ENCODE measurements around the gene MS4A10.

Gene MS4A10

GRCh38 chr11:60785806-60786361, 751 bp downstream of the MS4A10 start:
- intact Hi-C loops (cut with micrococcal nuclease): no loop called here
- no peaks in the 10 kb centered on the region for H3K9me3 Mint-ChIP-seq
- H3K4me3 Mint-ChIP-seq: no peak overlapping the region
- no peaks in the 10 kb centered on the region for H3K27me3 Mint-ChIP-seq
- H3K36me3 Mint-ChIP-seq (ENCODE audit: low read depth): no peaks in the 10 kb centered on the region
- H3K4me1 Mint-ChIP-seq (ENCODE audit: low read depth): no peaks in the 10 kb centered on the region
- H3K27ac Mint-ChIP-seq: no peak overlapping the region

GRCh38 chr11:60786811-60787567, 1.9 kb downstream of the MS4A10 start:
- Mint-ChIP-seq H3K9me3 (no peaks in the 10 kb centered on the region), H3K4me1 (ENCODE audit: low read depth) (no peaks in the 10 kb centered on the region), H3K36me3 (ENCODE audit: low read depth) (no peaks in the 10 kb centered on the region), H3K27ac (no peak overlapping the region), H3K27me3 (peaks cover 3% of the 10 kb centered on the region), H3K4me3 (no peak overlapping the region)
- intact Hi-C loops (cut with micrococcal nuclease): no loop called here

GRCh38 chr11:60788401-60789125, 3.4 kb downstream of the MS4A10 start:
- no peaks in the 10 kb centered on the region for H3K4me1 Mint-ChIP-seq (ENCODE audit: low read depth)
- H3K9me3 Mint-ChIP-seq: no peaks in the 10 kb centered on the region
- H3K27ac Mint-ChIP-seq: no peak overlapping the region
- no peak overlapping the region for H3K4me3 Mint-ChIP-seq
- intact Hi-C loops (cut with micrococcal nuclease): no loop called here
- H3K27me3 Mint-ChIP-seq: peaks cover 4% of the 10 kb centered on the region
- no peaks in the 10 kb centered on the region for H3K36me3 Mint-ChIP-seq (ENCODE audit: low read depth)

- H3K27me3 Mint-ChIP-seq: peaks cover 4% of the 10 kb centered on the region
- intact Hi-C loops (cut with micrococcal nuclease): no loop called here
- no peaks in the 10 kb centered on the region for H3K4me1 Mint-ChIP-seq (ENCODE audit: low read depth)
- no peaks in the 10 kb centered on the region for H3K9me3 Mint-ChIP-seq
- no peak overlapping the region for H3K27ac Mint-ChIP-seq
- no peak overlapping the region for H3K4me3 Mint-ChIP-seq
- H3K36me3 Mint-ChIP-seq (ENCODE audit: low read depth): no peaks in the 10 kb centered on the region
Observed at GRCh38 chr11:60790726-60791125, 5.6 kb downstream of the MS4A10 start.

GRCh38 chr11:60791153-60791933, 6.2 kb downstream of the MS4A10 start:
- Mint-ChIP-seq H3K4me3 (no peak overlapping the region), H3K4me1 (ENCODE audit: low read depth) (no peaks in the 10 kb centered on the region), H3K36me3 (ENCODE audit: low read depth) (no peaks in the 10 kb centered on the region), H3K27me3 (peaks cover 4% of the 10 kb centered on the region), H3K9me3 (no peaks in the 10 kb centered on the region), H3K27ac (no peak overlapping the region)
- intact Hi-C loops (cut with micrococcal nuclease): no loop called here

GRCh38 chr11:60792521-60792920, 7.4 kb downstream of the MS4A10 start:
- H3K4me1 Mint-ChIP-seq (ENCODE audit: low read depth): no peaks in the 10 kb centered on the region
- H3K27ac Mint-ChIP-seq: no peak overlapping the region
- intact Hi-C loops (cut with micrococcal nuclease): no loop called here
- H3K27me3 Mint-ChIP-seq: peaks cover 4% of the 10 kb centered on the region
- no peaks in the 10 kb centered on the region for H3K9me3 Mint-ChIP-seq
- no peak overlapping the region for H3K4me3 Mint-ChIP-seq
- no peaks in the 10 kb centered on the region for H3K36me3 Mint-ChIP-seq (ENCODE audit: low read depth)

- intact Hi-C loops (cut with micrococcal nuclease): no loop called here
- no peaks in the 10 kb centered on the region for H3K9me3 Mint-ChIP-seq
- no peak overlapping the region for H3K4me3 Mint-ChIP-seq
- H3K27me3 Mint-ChIP-seq: peaks cover 11% of the 10 kb centered on the region
- H3K36me3 Mint-ChIP-seq (ENCODE audit: low read depth): no peaks in the 10 kb centered on the region
- no peaks in the 10 kb centered on the region for H3K4me1 Mint-ChIP-seq (ENCODE audit: low read depth)
- no peak overlapping the region for H3K27ac Mint-ChIP-seq
Observed at GRCh38 chr11:60795291-60795690, 10.2 kb downstream of the MS4A10 start.

GRCh38 chr11:60797846-60798630, 12.9 kb downstream of the MS4A10 start:
- H3K4me1 Mint-ChIP-seq (ENCODE audit: low read depth): no peaks in the 10 kb centered on the region
- H3K27me3 Mint-ChIP-seq: peaks cover 18% of the 10 kb centered on the region
- no peaks in the 10 kb centered on the region for H3K9me3 Mint-ChIP-seq
- H3K36me3 Mint-ChIP-seq (ENCODE audit: low read depth): no peaks in the 10 kb centered on the region
- H3K27ac Mint-ChIP-seq: no peak overlapping the region
- no peak overlapping the region for H3K4me3 Mint-ChIP-seq
- intact Hi-C loops (cut with micrococcal nuclease): no loop called here

- H3K27me3 Mint-ChIP-seq: peaks cover 18% of the 10 kb centered on the region
- no peaks in the 10 kb centered on the region for H3K4me1 Mint-ChIP-seq (ENCODE audit: low read depth)
- H3K4me3 Mint-ChIP-seq: no peak overlapping the region
Observed at GRCh38 chr11:60798631-60799030, 13.5 kb downstream of the MS4A10 start.

GRCh38 chr11:60801194-60801593, 16.1 kb downstream of the MS4A10 start:
- no peak overlapping the region for H3K27ac Mint-ChIP-seq
- H3K9me3 Mint-ChIP-seq: no peaks in the 10 kb centered on the region
- peaks cover 22% of the 10 kb centered on the region for H3K27me3 Mint-ChIP-seq
- no peak overlapping the region for H3K4me3 Mint-ChIP-seq
- H3K36me3 Mint-ChIP-seq (ENCODE audit: low read depth): no peaks in the 10 kb centered on the region
- intact Hi-C loops (cut with micrococcal nuclease): no loop called here
- no peaks in the 10 kb centered on the region for H3K4me1 Mint-ChIP-seq (ENCODE audit: low read depth)

More at GRCh38 chr11:60798631-60799030, 13.5 kb downstream of the MS4A10 start:
- intact Hi-C loops (cut with micrococcal nuclease): no loop called here
- Mint-ChIP-seq H3K36me3 (ENCODE audit: low read depth) (no peaks in the 10 kb centered on the region), H3K27ac (no peak overlapping the region), H3K9me3 (no peaks in the 10 kb centered on the region)

GRCh38 chr11:60803273-60803936, 18.3 kb downstream of the MS4A10 start:
- Mint-ChIP-seq H3K36me3 (ENCODE audit: low read depth) (no peaks in the 10 kb centered on the region), H3K27me3 (peaks cover 22% of the 10 kb centered on the region), H3K4me1 (ENCODE audit: low read depth) (no peaks in the 10 kb centered on the region), H3K27ac (no peak overlapping the region), H3K9me3 (no peaks in the 10 kb centered on the region), H3K4me3 (no peak overlapping the region)
- intact Hi-C loops (cut with micrococcal nuclease): no loop called here

GRCh38 chr11:60809249-60809648, 24.1 kb downstream of the MS4A10 start:
- Mint-ChIP-seq H3K4me1 (ENCODE audit: low read depth) (peaks cover 27% of the 10 kb centered on the region), H3K27me3 (peaks cover 28% of the 10 kb centered on the region), H3K4me3 (no peak overlapping the region), H3K36me3 (ENCODE audit: low read depth) (no peaks in the 10 kb centered on the region), H3K9me3 (no peaks in the 10 kb centered on the region), H3K27ac (no peak overlapping the region)
- intact Hi-C loops (cut with micrococcal nuclease): no loop called here

- Mint-ChIP-seq H3K4me1 (ENCODE audit: low read depth) (peaks cover 27% of the 10 kb centered on the region), H3K27ac (no peak overlapping the region), H3K27me3 (peaks cover 28% of the 10 kb centered on the region), H3K36me3 (ENCODE audit: low read depth) (no peaks in the 10 kb centered on the region), H3K4me3 (no peak overlapping the region), H3K9me3 (no peaks in the 10 kb centered on the region)
- intact Hi-C loops (cut with micrococcal nuclease): no loop called here
Observed at GRCh38 chr11:60809691-60810090, 24.6 kb downstream of the MS4A10 start.
